ENCODE measurements around the gene LRRC59. TPM values are rescaled to one million over a fixed set of nuclear protein-coding genes. Genes with fewer than 3 reads are reported as not detected.
A peak's percentile ranks its signal among the peaks of the same experiment; 100 is the strongest.

LRRC59 gene
- total and polyA plus RNA-seq, 2 of the 13 experiments (the other 11 are each of a cell fraction or from before 2014, with no cell fraction given): 87.3 to 222 TPM

DNA sequence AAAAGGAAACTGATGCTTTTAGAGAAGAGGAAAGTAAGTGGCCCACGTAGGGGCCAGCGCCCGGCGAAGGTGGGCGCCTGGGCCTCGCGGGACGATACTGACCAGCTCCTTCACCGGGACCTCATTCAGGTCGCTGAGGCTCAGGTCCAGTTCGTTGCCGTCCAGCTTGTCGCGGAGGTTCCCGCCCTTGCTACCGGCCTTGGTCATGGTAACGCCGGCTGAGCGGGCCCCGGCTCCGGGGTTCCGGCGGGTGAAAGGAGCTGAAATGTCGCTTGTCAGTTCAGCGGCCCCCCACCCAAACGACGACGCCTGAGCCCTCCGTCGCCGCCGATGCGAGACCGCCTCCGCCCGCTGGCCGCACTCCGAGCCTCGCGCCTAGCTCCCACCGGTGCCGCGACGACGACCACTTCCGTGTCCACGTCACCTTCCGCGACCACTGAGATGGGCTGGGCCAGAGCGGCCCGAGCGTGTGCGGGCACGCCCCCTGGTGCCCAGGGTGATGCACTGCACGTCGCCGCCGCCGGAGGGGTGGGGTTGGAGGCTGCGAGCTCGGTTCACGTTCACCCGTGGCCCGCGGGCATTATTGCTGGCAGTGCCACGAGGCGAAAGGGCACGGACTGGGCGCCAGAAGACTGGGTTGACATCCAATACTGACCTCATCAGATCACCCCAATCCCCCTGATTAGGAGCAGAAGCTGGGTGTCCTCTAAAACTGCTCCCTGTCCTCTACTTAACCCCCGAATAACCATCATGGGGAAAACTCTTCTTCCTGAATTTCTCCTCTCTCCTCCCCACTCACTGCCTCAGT lies at the start of gene LRRC59 (continued):
- TF ChIP-seq, protein P1, sequence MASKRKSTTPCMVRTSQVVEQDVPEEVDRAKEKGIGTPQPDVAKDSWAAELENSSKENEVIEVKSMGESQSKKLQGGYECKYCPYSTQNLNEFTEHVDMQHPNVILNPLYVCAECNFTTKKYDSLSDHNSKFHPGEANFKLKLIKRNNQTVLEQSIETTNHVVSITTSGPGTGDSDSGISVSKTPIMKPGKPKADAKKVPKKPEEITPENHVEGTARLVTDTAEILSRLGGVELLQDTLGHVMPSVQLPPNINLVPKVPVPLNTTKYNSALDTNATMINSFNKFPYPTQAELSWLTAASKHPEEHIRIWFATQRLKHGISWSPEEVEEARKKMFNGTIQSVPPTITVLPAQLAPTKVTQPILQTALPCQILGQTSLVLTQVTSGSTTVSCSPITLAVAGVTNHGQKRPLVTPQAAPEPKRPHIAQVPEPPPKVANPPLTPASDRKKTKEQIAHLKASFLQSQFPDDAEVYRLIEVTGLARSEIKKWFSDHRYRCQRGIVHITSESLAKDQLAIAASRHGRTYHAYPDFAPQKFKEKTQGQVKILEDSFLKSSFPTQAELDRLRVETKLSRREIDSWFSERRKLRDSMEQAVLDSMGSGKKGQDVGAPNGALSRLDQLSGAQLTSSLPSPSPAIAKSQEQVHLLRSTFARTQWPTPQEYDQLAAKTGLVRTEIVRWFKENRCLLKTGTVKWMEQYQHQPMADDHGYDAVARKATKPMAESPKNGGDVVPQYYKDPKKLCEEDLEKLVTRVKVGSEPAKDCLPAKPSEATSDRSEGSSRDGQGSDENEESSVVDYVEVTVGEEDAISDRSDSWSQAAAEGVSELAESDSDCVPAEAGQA (IDR thresholded peaks at IDR 0.05; ENCODE audit: low read depth): peak; percentile 92
- TF ChIP-seq, protein P1 (CRISPR knock-in tag; IDR thresholded peaks at IDR 0.05; ENCODE audit: borderline replicate concordance): peak; percentile 86; the same call in 1 of the 2 replicates
- peak; percentile 77 for TF ChIP-seq SP2 (CRISPR knock-in tag; IDR thresholded peaks at IDR 0.05)
- TF ChIP-seq, protein P2, sequence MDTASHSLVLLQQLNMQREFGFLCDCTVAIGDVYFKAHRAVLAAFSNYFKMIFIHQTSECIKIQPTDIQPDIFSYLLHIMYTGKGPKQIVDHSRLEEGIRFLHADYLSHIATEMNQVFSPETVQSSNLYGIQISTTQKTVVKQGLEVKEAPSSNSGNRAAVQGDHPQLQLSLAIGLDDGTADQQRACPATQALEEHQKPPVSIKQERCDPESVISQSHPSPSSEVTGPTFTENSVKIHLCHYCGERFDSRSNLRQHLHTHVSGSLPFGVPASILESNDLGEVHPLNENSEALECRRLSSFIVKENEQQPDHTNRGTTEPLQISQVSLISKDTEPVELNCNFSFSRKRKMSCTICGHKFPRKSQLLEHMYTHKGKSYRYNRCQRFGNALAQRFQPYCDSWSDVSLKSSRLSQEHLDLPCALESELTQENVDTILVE (CRISPR knock-in tag; IDR thresholded peaks at IDR 0.05): peak; percentile 93
- TF ChIP-seq ELF1 (CRISPR knock-in tag; IDR thresholded peaks at IDR 0.05): peak; percentile 100
- TF ChIP-seq CHD2 (IDR thresholded peaks at IDR 0.05; ENCODE audit: low read depth, low read length): no peak; the same call in 1 of the 2 replicates
- TF ChIP-seq, protein P3, sequence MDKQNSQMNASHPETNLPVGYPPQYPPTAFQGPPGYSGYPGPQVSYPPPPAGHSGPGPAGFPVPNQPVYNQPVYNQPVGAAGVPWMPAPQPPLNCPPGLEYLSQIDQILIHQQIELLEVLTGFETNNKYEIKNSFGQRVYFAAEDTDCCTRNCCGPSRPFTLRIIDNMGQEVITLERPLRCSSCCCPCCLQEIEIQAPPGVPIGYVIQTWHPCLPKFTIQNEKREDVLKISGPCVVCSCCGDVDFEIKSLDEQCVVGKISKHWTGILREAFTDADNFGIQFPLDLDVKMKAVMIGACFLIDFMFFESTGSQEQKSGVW (CRISPR knock-in tag; IDR thresholded peaks at IDR 0.05; ENCODE audit: borderline replicate concordance): no peak
- TF ChIP-seq ZNF572 (CRISPR knock-in tag; IDR thresholded peaks at IDR 0.05): peak; percentile 92; the same call in 1 of the 2 replicates
- peak; percentile 100 for TF ChIP-seq HDAC2 (CRISPR knock-in tag; IDR thresholded peaks at IDR 0.05)
- peak; percentile 78 for TF ChIP-seq ZNF264 (CRISPR knock-in tag; IDR thresholded peaks at IDR 0.05)
- TF ChIP-seq HOXD1 (CRISPR knock-in tag; IDR thresholded peaks at IDR 0.05): peak; percentile 81
- TF ChIP-seq PPARG (CRISPR knock-in tag; conservative IDR thresholded peaks at IDR 0.05): peak; percentile 44; the same call in 1 of the 2 replicates
- TF ChIP-seq, protein P4, sequence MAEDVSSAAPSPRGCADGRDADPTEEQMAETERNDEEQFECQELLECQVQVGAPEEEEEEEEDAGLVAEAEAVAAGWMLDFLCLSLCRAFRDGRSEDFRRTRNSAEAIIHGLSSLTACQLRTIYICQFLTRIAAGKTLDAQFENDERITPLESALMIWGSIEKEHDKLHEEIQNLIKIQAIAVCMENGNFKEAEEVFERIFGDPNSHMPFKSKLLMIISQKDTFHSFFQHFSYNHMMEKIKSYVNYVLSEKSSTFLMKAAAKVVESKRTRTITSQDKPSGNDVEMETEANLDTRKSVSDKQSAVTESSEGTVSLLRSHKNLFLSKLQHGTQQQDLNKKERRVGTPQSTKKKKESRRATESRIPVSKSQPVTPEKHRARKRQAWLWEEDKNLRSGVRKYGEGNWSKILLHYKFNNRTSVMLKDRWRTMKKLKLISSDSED (CRISPR knock-in tag; IDR thresholded peaks at IDR 0.05): 0 out of 2 replicates have a peak, but pooled peaks have one; percentile 73
- peak; percentile 92 for TF ChIP-seq DPF2 (CRISPR knock-in tag; IDR thresholded peaks at IDR 0.05; ENCODE audit: borderline replicate concordance, low read depth)
- TF ChIP-seq SMARCE1 (IDR thresholded peaks at IDR 0.05; ENCODE audit: borderline replicate concordance): no peak
- TF ChIP-seq, protein P5, sequence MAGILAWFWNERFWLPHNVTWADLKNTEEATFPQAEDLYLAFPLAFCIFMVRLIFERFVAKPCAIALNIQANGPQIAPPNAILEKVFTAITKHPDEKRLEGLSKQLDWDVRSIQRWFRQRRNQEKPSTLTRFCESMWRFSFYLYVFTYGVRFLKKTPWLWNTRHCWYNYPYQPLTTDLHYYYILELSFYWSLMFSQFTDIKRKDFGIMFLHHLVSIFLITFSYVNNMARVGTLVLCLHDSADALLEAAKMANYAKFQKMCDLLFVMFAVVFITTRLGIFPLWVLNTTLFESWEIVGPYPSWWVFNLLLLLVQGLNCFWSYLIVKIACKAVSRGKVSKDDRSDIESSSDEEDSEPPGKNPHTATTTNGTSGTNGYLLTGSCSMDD (CRISPR knock-in tag; IDR thresholded peaks at IDR 0.05): 0 out of 2 replicates have a peak, but pooled peaks have one; percentile 25
- peak; percentile 96; the same call in 1 of the 2 replicates for TF ChIP-seq ZNF451 (CRISPR knock-in tag; IDR thresholded peaks at IDR 0.05)
- peak; percentile 33; the same call in 1 of the 2 replicates for TF ChIP-seq TBX3 (IDR thresholded peaks at IDR 0.05; ENCODE audit: borderline replicate concordance)

Data from HepG2 (cell line).